HG03571 (cell line): ENCODE data around the gene MESD.
"Not testable (repeated sequence)": the region's sequence is repeated elsewhere in the genome, so short reads cannot be mapped to it uniquely, and the experiment has no call there.

Experiments
- ATAC-seq: cut with Tn5 transposase; IDR thresholded peaks from one replicate; pipeline ENCODE4 v1.9.1; 2021; ENCODE audit not compliant: unreplicated experiment

The MESD gene

DNA sequence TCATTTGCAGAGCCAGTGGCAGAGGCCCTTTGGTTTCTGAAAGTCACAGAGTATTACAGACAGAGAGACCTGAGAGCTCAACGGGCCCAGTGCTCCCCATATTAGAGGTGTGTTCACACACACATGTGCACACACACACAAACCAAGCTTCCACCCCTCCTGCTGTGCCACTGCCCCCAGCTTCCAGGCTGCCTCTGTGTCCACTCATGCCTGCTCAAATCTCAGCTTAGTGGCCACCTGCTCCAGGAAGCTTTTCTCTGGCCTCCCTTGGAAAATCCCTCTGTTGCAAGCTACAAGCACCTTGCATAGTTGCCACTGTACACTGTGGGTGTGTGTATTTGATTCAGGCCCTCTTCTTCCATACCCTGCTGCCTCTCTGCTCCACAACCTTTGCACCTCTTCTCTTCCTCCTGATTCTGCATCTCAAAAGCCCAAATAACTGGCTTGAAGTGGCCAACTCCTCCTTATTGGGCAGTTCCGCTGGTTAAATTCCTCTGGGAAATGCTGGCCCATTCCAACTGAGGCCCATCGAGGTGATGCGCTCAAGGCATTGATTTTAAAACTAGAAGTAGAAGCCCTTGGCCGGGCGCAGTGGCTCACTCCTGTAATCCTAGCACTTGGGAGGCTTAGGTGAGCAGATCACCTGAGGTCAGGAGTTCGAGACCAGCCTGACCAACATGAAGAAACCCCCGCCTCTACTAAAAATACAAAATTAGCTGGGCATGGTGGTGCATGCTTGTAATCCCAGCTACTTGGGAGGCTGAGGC is 23.0 kb downstream of the MESD start:
- ATAC-seq, result no peak

DNA sequence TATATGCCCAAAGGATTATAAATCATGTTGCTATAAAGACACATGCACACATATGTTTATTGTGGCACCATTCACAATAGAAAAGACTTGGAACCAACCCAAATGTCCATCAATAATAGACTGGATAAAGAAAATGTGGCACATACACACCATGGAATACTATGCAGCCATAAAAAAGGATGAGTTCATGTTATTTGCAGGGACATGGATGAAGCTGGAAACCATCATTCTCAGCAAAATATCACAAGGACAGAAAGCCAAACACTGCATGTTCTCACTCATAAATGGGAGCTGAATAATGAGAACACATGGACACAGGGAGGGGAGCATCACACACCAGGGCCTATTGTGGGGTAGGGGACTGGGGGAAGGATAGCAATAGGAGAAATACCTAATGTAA is 24.2 kb downstream of the MESD start:
- ATAC-seq, result not testable (repeated sequence)

DNA sequence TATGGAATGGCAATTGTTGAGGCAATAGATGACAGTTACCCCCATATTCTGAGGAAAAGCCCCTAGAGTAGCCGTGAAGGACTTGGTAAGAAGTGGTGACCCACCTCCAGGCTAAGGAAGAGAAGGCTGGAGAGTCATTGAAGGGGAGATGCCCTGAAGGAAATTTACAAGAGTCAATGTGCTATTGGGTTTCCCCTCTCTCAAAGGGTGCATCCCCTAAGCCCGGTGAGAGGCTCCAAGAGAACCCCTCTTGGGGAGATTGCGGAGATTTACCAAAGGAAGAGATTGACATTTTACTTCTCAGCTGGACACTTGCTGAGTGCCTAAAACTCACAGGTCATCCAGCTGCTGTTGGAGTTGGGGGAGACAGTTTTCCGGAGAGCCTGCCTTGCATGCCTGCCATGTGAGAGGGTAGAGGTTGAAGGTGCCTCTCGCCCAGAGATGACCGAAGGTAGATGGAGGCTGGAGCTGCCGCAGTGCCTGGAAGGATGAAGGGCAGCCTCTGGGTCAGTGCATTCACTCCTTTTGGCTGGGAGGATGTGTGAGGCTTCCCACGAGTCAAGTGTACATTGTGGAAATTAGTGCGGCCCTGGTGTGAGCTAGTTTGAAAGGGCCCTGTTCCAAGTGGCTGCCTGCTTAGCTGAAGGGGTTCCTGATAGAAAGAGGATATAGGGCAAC is 30.7 kb downstream of the MESD start:
- ATAC-seq, result no peak

DNA sequence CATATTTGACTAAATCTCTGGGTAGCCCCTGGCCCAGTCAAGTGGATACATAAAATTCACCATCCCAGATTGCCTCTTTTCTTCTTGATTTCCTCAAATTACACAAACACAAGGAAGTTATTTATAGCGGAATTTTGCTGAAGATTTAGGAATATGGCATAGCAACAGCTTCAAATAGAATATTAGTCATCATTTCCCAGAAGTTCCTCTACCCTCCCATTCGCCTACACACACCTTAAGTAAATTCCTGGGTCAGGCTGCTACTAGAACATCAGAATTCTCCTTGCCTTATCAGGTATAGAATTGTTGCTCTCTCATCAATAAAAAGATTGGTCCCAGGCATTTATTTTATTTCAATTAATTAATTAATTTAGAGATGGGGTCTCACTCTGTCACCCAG is 31.6 kb downstream of the MESD start:
- ATAC-seq, result no peak

DNA sequence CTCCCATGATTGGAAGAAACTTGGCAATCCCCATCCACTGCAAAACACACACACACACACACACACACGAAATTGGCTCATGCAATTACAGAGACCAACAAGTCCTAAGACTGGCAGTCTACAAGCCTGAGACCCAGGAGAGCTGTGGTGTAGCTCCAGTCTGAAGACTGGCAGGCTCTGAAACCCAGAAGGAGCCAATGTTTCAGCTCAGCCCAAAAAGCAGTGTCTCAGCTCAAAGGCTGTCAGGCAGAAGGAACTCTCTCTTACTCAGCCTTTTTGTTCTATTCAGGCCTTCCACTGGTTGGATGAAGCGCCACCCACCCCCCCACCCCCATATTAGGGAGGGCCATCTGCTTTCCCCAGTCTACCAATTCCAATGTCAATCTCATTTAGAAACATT is 32.1 kb downstream of the MESD start:
- ATAC-seq, result no peak

DNA sequence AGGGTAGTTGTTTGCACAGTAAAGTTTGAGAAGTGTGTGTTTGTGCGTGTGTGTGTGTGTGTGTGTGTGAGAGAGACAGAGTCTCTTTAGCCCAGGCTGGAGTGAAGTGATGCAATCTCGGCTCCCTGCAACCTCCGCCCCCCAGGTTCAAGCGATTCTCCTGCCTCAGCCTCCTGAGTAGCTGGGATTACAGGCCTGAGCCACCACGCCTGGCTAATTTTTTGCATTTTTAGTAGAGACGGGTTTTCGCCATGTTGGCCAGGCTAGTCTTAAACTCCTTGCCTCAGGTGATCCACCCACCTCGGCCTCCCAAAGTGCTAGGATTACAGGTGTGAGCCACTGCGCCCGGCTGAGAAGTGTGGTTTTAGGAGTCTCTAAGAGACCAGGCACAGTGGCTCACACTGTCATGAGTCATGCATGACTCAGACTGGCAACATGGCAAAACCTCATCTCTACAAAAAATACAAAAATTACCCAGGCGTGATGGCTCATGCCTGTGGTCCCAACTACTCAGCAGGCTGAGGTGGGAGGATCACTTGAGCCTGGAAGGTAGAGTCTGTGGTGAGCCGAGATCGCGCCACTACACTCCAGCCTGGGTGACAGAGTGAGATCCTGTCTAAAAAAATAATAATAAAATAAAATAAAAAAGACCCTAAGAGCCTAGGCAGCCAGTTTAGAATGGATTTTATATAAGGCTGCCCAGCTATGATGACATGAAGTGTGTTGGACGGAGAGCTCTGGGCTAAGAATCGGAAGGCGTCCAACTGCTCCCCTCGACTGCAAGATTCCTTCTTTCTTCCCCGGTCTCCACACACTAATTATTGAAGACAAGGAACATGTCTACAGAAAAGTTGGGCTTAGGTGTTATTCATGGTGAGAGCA is 33.8 kb downstream of the MESD start:
- not testable (repeated sequence) for ATAC-seq

DNA sequence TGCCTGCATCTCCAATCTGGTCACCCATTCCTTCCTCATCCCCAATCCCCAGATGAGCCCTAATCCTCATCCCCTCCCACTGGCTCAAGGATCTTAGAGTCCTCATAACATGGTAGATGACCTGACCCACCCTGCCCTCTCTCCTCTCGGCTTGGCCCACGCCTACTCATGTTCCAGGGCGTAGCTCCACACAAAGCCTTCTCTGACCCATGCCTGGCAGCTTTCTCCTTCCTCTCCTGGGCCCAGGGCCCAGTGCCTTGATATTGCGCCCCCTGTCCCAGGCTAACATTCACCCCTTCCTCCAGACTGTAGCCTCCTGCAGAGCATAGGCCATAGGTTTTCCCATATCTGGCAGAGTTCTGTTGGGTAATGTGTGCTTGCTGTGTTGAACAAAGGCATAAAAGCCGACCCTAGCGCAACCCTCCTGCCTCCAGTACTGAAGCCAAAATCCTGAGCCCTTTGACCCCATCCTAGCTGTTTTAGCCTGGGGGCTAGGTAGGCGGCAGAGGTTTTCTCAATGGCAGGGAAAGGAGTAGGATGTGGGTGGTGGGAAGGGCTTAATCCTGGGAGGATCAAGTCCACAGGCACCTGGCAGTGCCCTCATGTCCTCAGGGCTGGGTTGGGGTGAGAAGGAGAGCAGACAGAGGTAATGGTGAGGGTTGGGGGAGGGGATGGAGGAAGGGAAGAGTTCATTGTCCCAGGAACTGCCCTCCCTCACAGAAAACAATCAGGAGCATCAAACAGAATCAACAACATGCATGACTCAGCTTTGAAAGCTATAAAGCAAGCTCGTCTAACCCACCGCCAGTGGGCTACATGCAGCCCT is 35.5 kb downstream of the MESD start:
- ATAC-seq, result no peak

DNA sequence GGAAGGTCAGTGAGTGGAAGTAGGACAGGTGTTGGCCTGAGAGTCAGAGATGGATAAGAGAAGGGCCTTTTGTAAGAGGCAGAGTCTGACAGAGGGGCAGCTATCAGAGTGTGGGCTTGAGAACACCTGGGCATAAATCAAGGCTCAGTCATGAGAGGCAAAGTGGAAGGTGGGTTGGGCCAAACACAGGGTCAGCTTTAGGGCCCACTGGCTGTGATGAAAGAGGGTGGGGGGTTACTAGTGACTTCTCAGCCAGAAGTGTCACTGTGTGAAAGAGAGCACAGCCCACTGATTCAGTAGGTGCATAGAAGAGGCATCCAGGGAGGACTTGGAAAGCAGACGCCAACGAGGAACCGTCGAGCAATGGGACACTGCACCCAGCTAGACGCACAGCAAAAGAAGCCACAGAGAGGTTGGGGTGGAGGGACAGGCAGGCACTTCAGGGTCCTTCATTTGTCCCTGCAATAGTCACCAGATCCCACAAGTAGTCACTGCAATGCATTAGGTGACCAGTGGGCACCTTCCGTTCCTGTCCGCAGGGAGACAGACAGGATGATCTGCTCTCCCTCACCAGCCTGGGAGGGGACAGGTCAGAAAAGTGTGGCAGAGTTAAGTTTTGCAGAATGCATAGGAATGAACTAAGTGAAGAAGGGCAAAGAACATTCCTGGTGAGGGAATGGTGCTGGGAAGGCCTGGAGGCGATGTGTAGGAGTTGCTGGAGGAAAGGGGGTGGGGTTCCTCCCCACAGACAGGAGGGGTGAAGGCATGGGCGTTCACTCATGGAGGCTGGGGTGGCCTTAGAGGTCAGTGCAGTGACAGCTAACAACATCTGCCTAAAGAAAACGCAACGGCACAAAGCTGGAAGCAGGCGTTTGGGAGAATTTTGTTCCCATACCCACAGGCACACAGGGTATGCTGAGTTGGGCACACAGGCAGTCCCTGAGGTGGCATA is 36.3 kb downstream of the MESD start:
- ATAC-seq, result no peak

DNA sequence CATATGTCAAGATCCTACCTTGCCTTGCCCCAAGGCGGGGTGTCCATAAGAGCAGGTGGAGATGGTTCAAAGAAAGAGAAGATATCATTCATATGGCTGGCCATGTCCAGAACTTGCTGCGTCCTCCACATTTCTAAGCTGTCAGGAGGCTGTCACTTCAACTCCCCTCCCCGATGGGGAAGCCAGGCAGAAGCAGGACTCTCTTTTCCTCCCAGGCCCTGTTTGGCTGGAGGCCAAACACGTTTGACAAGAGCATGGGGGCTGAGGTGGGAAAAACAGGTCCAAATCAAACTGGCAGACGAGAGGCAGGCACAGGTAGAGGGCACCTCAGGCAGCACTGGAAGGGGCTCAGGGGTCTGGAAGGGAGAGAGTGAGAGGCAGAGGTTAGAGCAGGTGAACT is 37.7 kb downstream of the MESD start:
- no peak for ATAC-seq

DNA sequence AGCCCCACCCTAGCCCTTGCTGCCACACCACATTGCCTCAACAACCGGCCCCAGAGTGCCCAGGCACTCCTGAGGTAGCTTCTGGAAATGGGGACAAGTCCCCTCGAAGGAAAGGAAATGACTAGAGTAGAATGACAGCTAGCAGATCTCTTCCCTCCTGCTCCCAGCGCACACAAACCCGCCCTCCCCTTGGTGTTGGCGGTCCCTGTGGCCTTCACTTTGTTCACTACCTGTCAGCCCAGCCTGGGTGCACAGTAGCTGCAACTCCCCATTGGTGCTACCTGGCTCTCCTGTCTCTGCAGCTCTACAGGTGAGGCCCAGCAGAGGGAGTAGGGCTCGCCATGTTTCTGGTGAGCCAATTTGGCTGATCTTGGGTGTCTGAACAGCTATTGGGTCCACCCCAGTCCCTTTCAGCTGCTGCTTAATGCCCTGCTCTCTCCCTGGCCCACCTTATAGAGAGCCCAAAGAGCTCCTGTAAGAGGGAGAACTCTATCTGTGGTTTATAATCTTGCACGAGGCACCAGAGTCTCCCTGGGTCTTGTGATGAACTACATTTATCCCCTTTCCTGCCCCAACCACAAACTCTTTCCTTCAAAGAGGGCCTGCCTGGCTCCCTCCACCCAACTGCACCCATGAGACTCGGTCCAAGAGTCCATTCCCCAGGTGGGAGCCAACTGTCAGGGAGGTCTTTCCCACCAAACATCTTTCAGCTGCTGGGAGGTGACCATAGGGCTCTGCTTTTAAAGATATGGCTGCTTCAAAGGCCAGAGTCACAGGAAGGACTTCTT is 39.1 kb downstream of the MESD start:
- no peak for ATAC-seq

DNA sequence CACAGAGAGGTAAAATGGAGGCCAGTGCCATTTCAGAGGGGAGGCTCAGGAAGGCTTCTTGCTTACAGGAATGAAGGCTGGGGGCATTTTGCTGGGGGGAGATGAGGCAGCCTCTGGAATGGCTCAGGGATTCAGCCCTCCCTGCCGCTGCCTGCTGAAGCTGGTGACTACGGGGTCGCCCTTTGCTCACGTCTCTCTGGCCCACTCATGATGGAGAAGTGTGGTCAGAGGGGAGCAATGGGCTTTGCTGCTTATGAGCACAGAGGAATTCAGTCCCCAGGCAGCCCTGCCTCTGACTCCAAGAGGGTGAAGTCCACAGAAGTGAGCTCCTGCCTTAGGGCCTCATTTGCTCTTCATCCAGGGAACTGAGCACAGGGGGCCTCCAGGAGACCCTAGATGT is 39.9 kb downstream of the MESD start:
- no peak for ATAC-seq

DNA sequence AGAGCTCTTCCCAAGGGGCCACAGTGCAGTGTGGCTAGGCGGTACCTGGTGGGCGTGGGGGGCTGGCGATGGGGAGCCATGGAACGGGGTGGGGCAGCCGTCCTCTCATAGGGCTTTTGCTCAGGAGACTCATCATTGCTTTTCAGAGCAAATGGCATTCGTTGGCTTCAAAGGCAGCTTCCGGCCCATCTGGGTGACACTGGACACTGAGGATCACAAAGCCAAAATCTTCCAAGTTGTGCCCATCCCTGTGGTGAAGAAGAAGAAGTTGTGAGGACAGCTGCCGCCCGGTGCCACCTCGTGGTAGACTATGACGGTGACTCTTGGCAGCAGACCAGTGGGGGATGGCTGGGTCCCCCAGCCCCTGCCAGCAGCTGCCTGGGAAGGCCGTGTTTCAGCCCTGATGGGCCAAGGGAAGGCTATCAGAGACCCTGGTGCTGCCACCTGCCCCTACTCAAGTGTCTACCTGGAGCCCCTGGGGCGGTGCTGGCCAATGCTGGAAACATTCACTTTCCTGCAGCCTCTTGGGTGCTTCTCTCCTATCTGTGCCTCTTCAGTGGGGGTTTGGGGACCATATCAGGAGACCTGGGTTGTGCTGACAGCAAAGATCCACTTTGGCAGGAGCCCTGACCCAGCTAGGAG is 40.8 kb downstream of the MESD start:
- ATAC-seq, result no peak

DNA sequence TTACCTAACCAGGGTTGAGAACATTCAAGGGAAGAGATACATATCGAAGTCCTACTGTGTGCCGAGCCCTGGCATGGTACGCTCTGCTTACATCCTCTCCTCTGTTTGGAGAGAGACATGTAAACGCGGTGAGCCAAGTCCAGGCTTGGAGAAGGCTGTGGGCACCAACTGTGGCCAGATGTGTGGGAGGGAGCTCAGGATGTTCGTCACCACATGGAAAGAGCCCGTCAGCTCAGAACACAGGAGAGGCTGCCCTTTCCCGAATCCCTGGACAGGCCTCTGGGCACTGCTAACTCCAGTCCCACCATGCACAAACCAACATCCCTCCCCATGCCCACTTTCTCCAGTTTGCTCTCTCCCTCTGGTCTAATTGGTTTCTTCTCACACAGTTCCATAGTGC is 43.0 kb downstream of the MESD start:
- ATAC-seq, result no peak

DNA sequence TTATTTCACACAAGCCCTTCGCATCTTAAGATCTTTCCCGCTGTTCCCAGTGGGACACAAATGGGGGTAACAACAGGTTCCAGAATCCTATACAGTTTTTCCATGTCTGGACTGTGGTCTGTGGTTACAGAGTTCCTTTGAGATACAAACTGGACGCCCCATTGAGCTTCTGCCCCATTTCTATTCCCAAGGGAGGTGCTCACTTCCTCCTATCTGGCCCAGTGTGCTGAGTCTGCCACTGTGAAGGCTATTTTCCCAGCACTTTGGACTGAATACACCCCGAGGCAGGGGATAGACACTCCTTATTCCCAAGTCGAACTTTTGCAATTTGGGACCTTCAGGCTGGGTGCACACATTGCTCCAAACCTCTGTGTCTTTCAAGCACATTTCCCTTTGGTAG is 44.0 kb downstream of the MESD start:
- ATAC-seq, result no peak

DNA sequence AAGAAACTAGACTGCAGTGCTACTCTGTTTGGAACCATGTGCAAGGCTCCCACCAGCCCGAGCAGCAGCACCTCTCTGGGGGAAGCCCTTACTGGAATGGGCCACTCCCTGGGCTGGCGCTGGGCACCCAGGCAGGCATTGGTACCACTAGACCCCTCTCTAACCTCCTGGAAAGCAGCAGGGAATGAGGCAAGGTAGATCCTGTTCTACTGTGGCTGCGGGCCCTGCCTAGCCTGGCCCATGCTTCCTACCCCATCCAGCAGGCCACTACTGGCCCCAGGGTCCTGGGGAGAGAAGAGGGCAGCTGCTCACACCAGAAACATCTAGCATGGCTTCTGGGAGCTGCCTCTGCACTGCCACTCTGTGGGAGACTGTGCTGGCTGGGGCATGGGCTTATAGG is 44.8 kb downstream of the MESD start:
- no peak for ATAC-seq

DNA sequence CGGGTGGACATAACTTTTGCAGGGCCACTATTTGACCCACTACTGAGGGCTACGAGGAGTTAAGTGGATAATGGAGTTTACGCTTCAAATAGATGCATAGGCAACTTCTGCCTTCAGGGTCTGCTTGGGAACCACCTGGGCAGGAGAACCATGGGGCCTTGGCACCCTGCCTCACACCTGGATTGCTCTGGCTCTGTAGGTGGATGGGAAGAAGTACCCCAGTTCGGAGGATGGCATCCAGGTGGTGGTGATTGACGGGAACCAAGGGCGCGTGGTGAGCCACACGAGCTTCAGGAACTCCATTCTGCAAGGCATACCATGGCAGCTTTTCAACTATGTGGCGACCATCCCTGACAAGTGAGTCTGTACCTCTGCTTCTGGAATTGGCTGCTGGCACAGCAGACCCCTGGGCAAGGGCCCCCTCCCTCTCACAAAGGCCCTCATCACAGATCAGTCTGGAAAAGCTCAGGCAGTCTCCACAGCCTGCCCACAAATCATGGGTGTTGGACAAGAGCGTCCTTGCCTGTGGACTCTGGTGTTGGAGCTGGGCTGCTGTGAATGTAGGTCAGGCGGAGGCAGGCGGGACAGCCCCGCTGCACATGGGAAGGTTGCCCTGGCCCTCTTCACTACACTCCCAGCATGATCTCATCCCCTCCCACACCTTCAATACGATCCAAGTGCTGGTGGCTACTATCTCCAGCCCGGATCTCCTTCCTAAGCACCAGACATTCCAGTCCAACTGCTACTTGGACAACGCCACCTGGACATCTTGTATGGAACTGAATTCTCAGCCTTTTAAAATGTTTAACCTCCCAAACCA is 46.7 kb downstream of the MESD start:
- ATAC-seq, result no peak

DNA sequence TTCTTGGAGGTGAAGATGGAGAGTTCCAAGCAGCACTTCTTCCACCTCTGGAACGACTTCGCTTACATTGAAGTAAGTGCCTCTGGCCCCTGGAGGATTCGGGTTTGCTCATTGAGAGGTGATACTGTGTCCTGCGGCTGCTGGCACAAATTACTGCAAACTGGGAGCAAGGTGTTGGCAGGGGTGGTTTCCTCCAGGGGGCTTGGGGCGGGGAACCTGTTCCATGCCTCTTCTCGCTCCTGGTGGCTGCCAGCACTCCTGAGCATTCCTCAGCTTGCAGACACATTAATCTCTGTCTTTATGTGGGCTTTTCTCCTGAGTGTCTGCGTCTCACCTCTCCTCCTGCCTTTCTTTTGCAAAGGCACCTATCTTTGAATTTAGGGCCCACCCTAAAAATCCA is 47.4 kb downstream of the MESD start:
- ATAC-seq, result no peak

DNA sequence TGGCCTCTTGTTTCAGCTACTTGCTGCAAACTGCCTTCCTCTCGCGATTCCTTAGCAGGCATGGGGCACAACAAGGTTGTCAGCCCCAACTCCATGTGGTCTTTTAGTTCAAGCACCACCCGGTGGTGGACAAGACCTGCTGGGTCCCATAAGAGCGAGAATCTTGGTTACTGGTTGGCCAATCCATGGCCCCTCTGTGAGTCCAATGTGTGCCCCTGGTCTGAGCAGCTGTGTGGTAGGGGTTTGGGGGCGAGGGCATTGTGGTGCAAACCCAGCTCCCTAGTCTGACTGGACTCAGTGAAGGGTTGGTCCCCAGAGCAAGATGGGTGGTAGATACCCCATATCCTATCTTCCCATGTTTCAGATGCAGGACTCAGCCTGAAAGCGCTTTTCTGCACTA is 48.8 kb downstream of the MESD start:
- no peak for ATAC-seq
